GM19438 (cell line): ENCODE results near the gene PTAR1.

Source experiments
- ATAC-seq: cut with Tn5 transposase; IDR thresholded peaks from one replicate; pipeline ENCODE4 v1.9.1; 2021; ENCODE audit warnings: low read depth; ENCODE audit not compliant: unreplicated experiment

The PTAR1 gene

GRCh38 chr9:69753830-69754229, 6.0 kb downstream of the PTAR1 start:
- no peak for ATAC-seq

DNA sequence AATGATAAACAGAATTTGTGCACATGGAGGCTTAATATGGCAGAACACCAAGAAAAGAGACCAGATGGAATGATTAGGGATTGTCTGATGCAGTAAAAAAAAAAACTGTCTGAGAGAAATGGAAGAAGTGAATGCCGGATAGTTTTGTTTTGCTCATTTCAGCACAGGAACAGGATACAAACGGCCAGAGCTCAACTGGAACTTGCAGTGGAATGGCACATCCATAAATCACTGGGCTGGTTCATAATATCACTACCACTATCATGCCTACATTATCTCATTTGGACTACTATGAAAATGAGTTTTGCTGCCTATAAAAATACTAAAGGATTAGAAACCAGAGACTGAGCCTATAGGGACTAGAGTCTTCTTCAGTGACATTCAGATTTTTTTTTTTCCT, 9.7 kb downstream of the PTAR1 start:
- no peak for ATAC-seq

DNA sequence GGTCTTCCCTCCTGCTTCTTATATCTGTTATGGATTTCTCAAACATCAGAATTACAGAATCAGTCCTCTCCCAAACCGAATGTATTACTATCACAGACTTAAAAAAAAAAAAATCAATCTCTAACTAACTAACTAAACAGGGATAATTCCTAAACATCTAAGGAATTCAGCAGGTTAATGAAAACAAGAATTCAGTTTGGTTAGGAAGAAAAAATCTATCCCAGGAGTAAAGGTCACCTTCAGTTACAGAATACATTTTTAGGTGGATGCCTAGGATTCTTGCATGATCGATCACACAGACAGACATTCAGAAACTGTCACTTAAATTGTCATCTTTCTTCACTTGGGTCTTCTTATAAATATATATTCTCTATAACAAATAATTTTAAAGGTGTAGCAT, 11.5 kb downstream of the PTAR1 start:
- no peak for ATAC-seq

DNA sequence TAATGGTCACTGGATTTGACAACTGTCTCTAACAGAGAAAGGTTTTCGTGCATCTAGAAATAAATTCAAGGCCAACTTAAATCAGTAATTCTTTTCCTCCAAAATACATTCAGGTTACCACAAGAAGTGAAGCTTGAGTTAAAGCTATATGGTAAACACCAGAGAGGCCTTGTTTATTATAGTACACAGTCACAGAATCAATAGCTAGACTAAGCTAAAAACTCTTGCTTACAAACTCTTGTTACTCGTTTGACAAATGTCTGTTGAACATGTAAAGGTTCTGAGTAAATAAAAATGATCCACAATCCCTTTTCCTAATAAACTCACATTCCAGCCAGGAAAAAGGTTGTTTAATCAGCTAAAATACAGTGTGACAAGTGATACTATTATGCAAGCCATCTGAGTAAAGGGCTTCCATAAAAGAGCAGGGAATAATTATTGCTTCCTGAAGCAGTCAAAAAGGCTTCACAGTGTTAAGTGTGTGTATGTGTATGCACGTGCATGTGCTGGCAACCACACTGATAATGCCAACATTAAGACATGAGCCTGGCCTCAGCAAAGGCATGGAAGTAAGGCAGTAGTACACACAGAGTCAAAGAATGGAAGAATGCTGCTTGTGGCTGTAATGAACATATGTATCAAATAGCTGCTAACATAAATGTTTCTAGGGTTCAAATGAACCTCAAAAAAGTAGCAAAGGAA, 12.8 kb downstream of the PTAR1 start:
- ATAC-seq: no peak

GRCh38 chr9:69745716-69746437, 13.9 kb downstream of the PTAR1 start:
- ATAC-seq: no peak

GRCh38 chr9:69744688-69745380, 15.0 kb downstream of the PTAR1 start:
- no peak for ATAC-seq

GRCh38 chr9:69743930-69744329, 15.9 kb downstream of the PTAR1 start:
- ATAC-seq: no peak

DNA sequence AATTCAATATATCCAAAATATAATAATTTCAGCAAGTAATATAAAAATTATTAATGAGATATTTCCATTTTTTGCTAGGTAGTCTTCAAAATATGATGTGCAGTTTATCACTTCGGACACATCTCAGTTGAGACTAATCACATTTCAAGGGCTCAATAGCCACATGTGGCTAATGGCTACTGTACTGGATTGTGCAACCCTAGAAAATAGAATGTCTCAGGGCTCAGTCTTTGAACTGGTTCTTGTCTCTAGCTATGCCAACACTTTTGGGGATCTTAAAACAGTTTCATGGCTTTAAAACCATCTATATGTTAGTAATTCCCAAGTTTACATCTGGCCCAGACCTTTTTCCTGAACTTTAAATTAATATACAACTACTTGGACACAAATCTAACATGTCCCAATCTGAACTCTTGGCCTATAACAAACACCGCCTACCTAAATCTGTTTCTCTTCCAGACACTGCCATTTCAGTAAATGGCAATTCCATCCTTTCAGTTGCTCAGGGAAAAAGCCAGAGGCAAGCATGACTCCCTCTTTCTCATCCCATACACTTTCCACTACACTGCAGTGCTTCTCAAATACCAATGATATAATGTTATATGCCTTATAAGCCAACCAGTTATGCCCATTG, 18.8 kb downstream of the PTAR1 start:
- ATAC-seq: no peak

DNA sequence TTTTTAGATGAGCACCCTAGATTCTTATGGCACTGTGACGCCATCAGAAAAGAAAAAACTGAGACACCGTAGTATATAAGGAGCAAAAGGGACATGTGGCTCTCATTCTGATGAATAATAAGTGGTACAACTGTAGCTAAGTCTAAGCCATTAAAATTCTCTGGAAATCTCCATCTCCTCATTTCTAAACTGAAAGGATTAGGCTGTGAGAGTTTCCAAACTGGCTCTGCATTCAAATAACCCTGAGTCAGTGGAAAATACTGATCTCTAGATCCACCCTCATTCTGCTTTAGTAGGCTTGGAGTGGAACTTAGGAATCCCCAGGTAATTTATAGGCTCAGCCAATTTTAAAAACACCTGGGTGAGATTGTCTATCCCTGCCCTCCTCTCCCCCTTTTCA, 28.5 kb downstream of the PTAR1 start:
- no peak for ATAC-seq

GRCh38 chr9:69719983-69720382, 39.8 kb downstream of the PTAR1 start:
- ATAC-seq: no peak

GRCh38 chr9:69719367-69719766, 40.4 kb downstream of the PTAR1 start:
- no peak for ATAC-seq

- ATAC-seq: no peak
Measured at GRCh38 chr9:69718218-69718617, 41.6 kb downstream of the PTAR1 start.

- no peak for ATAC-seq
Measured at GRCh38 chr9:69715825-69716224, 44.0 kb downstream of the PTAR1 start.

DNA sequence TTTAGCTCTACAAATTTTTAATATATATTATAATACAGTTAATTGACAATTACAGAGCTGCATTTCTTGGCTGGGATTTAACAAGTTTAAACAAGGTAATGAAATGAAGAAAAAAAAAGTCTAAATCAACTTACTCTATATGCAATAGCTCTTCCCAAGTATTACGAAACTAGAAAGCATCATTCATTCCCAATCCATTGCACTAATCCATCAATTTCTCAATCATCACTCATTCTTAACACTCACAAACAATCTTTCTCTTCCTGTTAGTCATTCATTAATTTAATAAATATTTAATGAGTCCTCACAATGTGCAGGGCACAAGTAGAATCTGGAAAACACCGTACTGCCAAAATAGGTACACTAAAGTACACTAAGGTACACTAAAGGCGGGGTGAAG, 44.7 kb downstream of the PTAR1 start:
- ATAC-seq: no peak

DNA sequence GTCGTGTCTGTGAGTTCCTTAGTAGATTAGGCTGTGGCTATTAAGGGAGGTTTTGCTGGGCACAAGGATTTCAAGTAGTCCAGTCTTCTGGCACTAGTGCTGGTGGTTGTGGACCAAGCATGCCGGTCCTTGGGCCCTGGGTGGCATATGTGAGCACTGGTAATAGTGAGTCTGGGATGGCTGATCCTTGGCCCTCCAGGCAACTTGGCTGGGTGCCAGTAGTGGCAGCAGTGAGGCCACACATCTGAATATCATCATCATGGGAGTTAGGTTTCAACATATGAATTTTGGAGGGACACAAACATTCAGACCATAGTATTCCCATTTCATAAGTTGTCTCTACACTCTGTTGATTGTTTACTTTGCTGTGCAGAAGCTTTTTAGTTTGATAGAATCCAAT, 62.3 kb downstream of the PTAR1 start:
- no peak for ATAC-seq

DNA sequence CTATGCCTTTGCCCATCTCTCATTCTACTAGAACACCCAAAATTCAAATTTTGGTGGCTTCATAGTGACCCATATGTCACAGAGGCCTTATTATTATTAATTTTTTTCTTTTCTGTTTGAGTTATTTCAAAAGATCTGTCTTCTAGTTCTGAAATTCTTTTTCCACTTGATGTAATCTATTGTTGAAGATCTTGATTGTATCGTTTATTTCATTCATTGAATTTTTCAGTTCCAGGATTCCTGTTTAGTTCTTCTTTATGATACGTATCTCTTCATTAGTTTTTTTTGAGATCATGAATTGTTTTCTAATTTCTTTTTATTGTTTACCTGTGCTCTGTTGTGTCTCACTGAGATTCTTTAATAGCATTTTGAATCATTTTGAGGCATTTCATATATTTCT, 63.0 kb downstream of the PTAR1 start:
- ATAC-seq: no peak

DNA sequence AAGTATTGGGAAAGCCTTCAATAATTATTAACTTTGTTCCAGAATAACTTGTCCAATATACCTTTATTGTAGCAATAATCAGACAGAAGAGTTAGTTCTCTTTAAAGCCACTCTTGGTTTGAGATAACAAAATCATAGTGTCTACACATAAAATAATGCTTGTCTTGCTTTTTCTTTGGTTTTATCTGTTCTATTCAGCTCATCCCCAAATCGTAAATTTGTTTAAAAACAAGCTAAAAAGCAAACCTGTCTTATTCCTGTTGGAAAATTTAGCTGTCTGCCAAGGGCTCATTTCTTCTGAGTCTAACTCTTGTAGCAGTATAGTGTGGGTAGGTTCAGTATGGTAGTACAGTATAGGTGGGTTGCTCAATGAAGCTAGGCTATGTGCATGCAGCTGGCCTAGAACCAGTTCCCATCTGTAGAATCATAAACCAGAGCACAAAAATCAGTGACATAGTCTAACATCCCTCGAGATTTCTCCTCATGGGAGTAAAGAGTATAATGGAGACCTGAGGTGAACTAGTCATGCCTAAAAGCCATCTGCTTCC, 69.7 kb downstream of the PTAR1 start:
- ATAC-seq: no peak

DNA sequence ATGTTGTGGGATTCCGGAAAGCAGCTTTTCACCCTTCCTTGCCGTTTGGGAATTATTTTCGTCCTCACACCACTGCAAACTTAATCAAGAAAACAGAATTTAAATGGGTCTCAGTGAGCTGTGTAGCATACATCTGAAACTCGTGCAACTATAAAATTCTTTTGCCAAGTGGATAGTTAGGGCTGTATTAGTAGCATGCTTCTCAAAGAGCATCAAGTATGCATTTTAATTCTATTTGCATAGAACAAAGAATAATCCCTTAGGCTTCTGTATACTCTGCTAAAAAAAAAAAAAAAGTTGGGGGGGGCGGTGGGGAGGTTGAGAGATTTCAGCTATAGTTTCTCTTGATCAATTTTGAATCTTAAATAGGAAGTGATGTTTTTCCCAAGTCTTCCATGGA, 75.9 kb downstream of the PTAR1 start:
- ATAC-seq: no peak

DNA sequence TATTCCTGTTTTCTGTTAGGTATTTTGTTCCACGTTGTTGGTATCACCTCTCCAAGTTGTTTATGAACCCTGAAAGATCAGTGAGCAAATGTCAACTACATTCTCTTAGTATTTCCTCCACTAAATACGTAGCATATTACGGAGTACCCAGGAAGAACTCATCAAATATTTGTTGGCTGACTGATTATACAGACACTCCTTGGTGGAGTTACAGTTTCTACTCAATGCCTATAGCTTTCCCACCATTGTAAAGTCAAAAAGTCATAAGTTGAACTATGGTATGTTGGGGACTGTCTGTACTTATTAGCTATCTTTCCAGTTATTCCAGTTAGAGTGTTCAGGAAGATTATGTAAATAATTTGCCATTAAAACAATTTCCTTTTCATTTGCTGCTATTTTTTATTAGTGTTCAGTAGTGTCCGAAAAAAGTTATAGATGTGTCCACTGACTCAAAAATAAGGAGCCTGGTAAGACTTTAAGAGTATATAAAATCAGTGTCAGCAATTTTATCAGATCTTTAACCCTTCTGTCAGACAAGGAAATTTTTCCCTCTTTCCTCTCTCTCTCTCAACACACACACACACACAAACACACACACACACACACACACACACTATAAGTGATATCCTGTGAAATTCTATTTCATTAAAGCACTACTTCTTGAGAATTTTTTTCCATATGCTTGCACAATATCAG, 80.8 kb downstream of the PTAR1 start:
- no peak for ATAC-seq

DNA sequence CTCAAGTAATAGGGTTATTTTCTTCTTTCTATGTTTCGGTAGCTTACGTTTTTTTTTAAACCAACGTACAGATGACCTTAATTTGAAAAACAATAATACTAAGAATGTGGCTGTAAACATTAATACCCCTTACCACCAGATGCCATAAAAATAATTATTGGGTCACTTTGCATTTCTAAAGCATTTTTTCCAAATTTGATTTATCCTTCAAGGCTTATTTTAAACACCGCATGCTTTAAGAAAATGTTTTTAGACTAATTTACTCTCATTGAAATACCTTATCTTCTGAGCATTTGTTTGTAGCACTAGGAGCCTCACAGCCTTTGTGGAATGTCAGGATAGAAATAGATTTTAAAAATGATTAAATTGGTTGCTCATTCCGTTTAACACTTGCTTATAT, 81.9 kb downstream of the PTAR1 start:
- no peak for ATAC-seq
